ENCODE data around the gene SCFD1. TPM values are rescaled to one million over a fixed set of nuclear protein-coding genes. Genes with fewer than 3 reads are reported as not detected.

The SCFD1 gene
- total and polyA plus RNA-seq, 10 donors: 45.7 to 105 (median 74.4) TPM

GRCh38 chr14:30645600-30645999 is 23.5 kb downstream of the SCFD1 start:
- no peak for DNase-seq
- TF ChIP-seq POLR2A (IDR thresholded peaks at IDR 0.05): no peak
- TF ChIP-seq POLR2AphosphoS5 (IDR thresholded peaks at IDR 0.05): no peak
- TF ChIP-seq CTCF (IDR thresholded peaks at IDR 0.05 in 8 of 11, conservative IDR thresholded peaks at IDR 0.05 in 3 of 11): no peak
- Histone ChIP-seq H3K27ac (no peak overlapping the region), H3K27me3 (replicated peaks in 1 of 7) (no peaks in the 10 kb centered on the region), H3K36me3 (peaks cover 0 to 100% (median 47%) of the 10 kb centered on the region in 6 donors), H3K9me3 (peaks cover 0 to 22% (median 18%) of the 10 kb centered on the region in 8 donors), H3K4me1 (no peaks in the 10 kb centered on the region), H3K4me3 (no peak overlapping the region)
- 91 to 98% (median 97%) methylated on average over 2 of the region's 2 CpGs for WGBS, 5 donors
- intact Hi-C loops (cut with DNase I; ENCODE audit: low total_unique reads): no loop called here

- no peaks in the 10 kb centered on the region for H3K4me1 ChIP-seq
- peaks cover 0 to 100% (median 62%) of the 10 kb centered on the region in 6 donors for H3K36me3 ChIP-seq
Measured at GRCh38 chr14:30648471-30648870, 26.4 kb downstream of the SCFD1 start.

GRCh38 chr14:30651937-30652336 is 29.8 kb downstream of the SCFD1 start:
- no peak for DNase-seq
- no peak overlapping the region for H3K27ac ChIP-seq
- no peaks in the 10 kb centered on the region for H3K9me3 ChIP-seq
- no peak overlapping the region for H3K4me3 ChIP-seq
- 89 to 95% (median 90%) methylated on average over 6 of the region's 6 CpGs for WGBS, 5 donors
- no peaks in the 10 kb centered on the region for H3K27me3 ChIP-seq (replicated peaks in 1 of 7)
- H3K36me3 ChIP-seq: peaks cover 2 to 100% (median 60%) of the 10 kb centered on the region in 6 donors
- intact Hi-C loops (cut with DNase I; ENCODE audit: low total_unique reads): loop anchor here (10.0 kb wide), 1 partner anchor 703 kb away; no protein-coding TSS in a partner anchor
- TF ChIP-seq POLR2AphosphoS5 (IDR thresholded peaks at IDR 0.05): no peak
- TF ChIP-seq CTCF (IDR thresholded peaks at IDR 0.05 in 8 of 11, conservative IDR thresholded peaks at IDR 0.05 in 3 of 11): no peak
- TF ChIP-seq POLR2A (IDR thresholded peaks at IDR 0.05): no peak
- H3K4me1 ChIP-seq: peaks cover 0 to 13% (median 0%) of the 10 kb centered on the region in 6 donors

More at GRCh38 chr14:30648471-30648870, 26.4 kb downstream of the SCFD1 start:
- WGBS, 5 donors: 86 to 98% (median 94%) methylated on average over 2 of the region's 2 CpGs
- Histone ChIP-seq H3K9me3 (peaks cover 0 to 22% (median 18%) of the 10 kb centered on the region in 8 donors), H3K27ac (no peak overlapping the region), H3K27me3 (replicated peaks in 1 of 7) (no peaks in the 10 kb centered on the region), H3K4me3 (no peak overlapping the region)
- TF ChIP-seq POLR2A (IDR thresholded peaks at IDR 0.05): no peak
- no peak for TF ChIP-seq POLR2AphosphoS5 (IDR thresholded peaks at IDR 0.05)
- TF ChIP-seq CTCF (IDR thresholded peaks at IDR 0.05 in 8 of 11, conservative IDR thresholded peaks at IDR 0.05 in 3 of 11): no peak
- intact Hi-C loops (cut with DNase I; ENCODE audit: low total_unique reads): no loop called here
- no peak for DNase-seq

GRCh38 chr14:30655124-30655523 is 33.0 kb downstream of the SCFD1 start:
- Histone ChIP-seq H3K27me3 (replicated peaks in 1 of 7) (no peaks in the 10 kb centered on the region), H3K27ac (no peak overlapping the region), H3K9me3 (no peaks in the 10 kb centered on the region), H3K36me3 (peaks cover 2 to 100% (median 61%) of the 10 kb centered on the region in 6 donors), H3K4me1 (peaks cover 0 to 14% (median 0%) of the 10 kb centered on the region in 6 donors), H3K4me3 (no peak overlapping the region)
- TF ChIP-seq CTCF (IDR thresholded peaks at IDR 0.05 in 8 of 11, conservative IDR thresholded peaks at IDR 0.05 in 3 of 11): no peak
- no peak for TF ChIP-seq POLR2A (IDR thresholded peaks at IDR 0.05)
- TF ChIP-seq POLR2AphosphoS5 (IDR thresholded peaks at IDR 0.05): no peak
- no peak for DNase-seq
- intact Hi-C loops (cut with DNase I; ENCODE audit: low total_unique reads): loop anchor here (5.0 to 10.0 kb wide), 2 partner anchors 252 to 700 kb away; no protein-coding TSS in a partner anchor

All from spleen (tissue), 11 donors.